IMR-90 (cell line): ENCODE data around the gene SPECC1L. TPM values are rescaled to one million over a fixed set of nuclear protein-coding genes. Genes with fewer than 3 reads are reported as not detected.

Source experiments
- CTCF ChIP-seq: conservative IDR thresholded peaks from 2 replicates; pipeline ENCODE4 v1.5.1; 2012; ENCODE audit warnings: mild to moderate bottlenecking, low read depth, low read length, improper control_type of control experiment
- polyA plus RNA-seq, 3 experiments: library from polyadenylated mRNA; depleted of rRNA; stranded (reverse); fragments of >200 nt; gene quantifications; 2 replicates each; pipeline ENCODE4 v1.2.3, GENCODE V29; 2012; ENCODE audit warnings: low replicate concordance in 1 of 3
- total RNA-seq: library from RNA; depleted of rRNA; stranded (reverse); fragments of >200 nt; gene quantifications from 2 replicates; pipeline ENCODE4 v1.2.3, GENCODE V29; 2012

The SPECC1L gene
- total and polyA plus RNA-seq, 2 of the 4 experiments (the other 2 are of a cell fraction): 18.7 to 44.1 TPM

- no peak for TF ChIP-seq CTCF
These were observed 161.6 kb downstream of the SPECC1L start (continued) for GRCh38 chr22:24432059-24432853.
